K562 (cell line): ENCODE data around the gene COQ8B. TPM values are rescaled to one million over a fixed set of nuclear protein-coding genes. Genes with fewer than 3 reads are reported as not detected.

ENCODE experiments used
- ATAC-seq: fragments of 200-7000 bp; cut with Tn5 transposase; 3 replicates; pipeline ENCODE4 v1.9.1; 2020; ENCODE audit warnings: moderate library complexity
- BruUV-seq: library from RNA; stranded (reverse); fragments of 400-500 nt; replicated peaks from 2 replicates; lab custom pipeline; 2021; lab: Mats Ljungman, UMichigan
- CTCF ChIA-PET: fragments of 300-600 bp; formaldehyde crosslinking; extraction: SDS; loops from one replicate; lab custom pipeline; 2021; ENCODE audit warnings: low intra/inter-chr PET ratio; lab: Yijun Ruan, JAX
- POLR2A ChIA-PET: fragments of 300-600, 350-650 bp; sonication (Branson Sonifier 250); formaldehyde crosslinking; extraction: SDS; loops from one replicate; lab custom pipeline; 2021; ENCODE audit warnings: antibody characterized with exemption, inconsistent platforms; lab: Yijun Ruan, JAX
- DNase-seq, 4 experiments: peaks; one replicate each; pipeline versions ENCODE4 v3.0.0 to v3.0.0-alpha.2; 2011 to 2018; ENCODE audit warnings: low spot score in 3 of 4, mixed read lengths in 3 of 4; ENCODE audit errors: extremely low read depth in 1 of 4
- FAIRE-seq: peaks from 2 replicates; lab custom pipeline; 2011; peaks lifted over from hg19 to GRCh38; lab: Jason Lieb, UNC
- H2AFZ ChIP-seq: 2 replicates; pipeline ENCODE4 v1.6.0; 2011; ENCODE audit warnings: low read depth, low read length, control low read depth, inconsistent platforms
- H3K27ac ChIP-seq: fragments of 200-600 bp; 3 replicates; pipeline ENCODE4 v1.8.0; 2011; ENCODE audit warnings: low read depth, mild to moderate bottlenecking, control low read depth, inconsistent platforms, low read length, moderate library complexity, mixed read lengths; ENCODE audit errors: extremely low read depth
- H3K27me3 ChIP-seq, 2 experiments: fragments of 300-600 bp in 1 of 2; 2 replicates in 1 of 2; 3 replicates in 1 of 2; pipeline versions ENCODE4 v1.6.0 to v1.8.0; 2011; ENCODE audit warnings: inconsistent platforms in 2 of 2, low read length in 2 of 2, mild to moderate bottlenecking in 1 of 2, mixed read lengths in 1 of 2, moderate library complexity in 1 of 2; ENCODE audit not compliant: control insufficient read depth in 2 of 2, insufficient read depth in 2 of 2
- H3K36me3 ChIP-seq: fragments of 300-600 bp; 3 replicates; pipeline ENCODE4 v1.8.0; 2011; ENCODE audit warnings: mild to moderate bottlenecking, low read length, inconsistent platforms; ENCODE audit not compliant: control insufficient read depth, insufficient read depth
- H3K4me1 ChIP-seq, 2 experiments: fragments of 200-600 bp in 1 of 2; replicated peaks in 1 of 2; 2 replicates in 1 of 2; 3 replicates in 1 of 2; pipeline versions ENCODE4 v1.5.1 to v1.8.0; 2011; ENCODE audit warnings: inconsistent platforms in 2 of 2, low read length in 2 of 2, mild to moderate bottlenecking in 1 of 2, mixed read lengths in 1 of 2, moderate library complexity in 1 of 2; ENCODE audit not compliant: control insufficient read depth in 2 of 2, insufficient read depth in 2 of 2
- H3K4me2 ChIP-seq: 2 replicates; pipeline ENCODE4 v1.6.1; 2011; ENCODE audit warnings: low read length, control low read depth, inconsistent platforms, mixed read lengths; ENCODE audit not compliant: insufficient read depth
- H3K4me3 ChIP-seq: fragments of 200-600 bp; sonication (generic), shearing (Covaris generic); 2 replicates; pipeline ENCODE4 v1.5.1; 2016; ENCODE audit warnings: control low read depth, inconsistent platforms
- H3K79me2 ChIP-seq: fragments of 200-600 bp; 3 replicates; pipeline ENCODE4 v1.8.0; 2011; ENCODE audit warnings: low read length, inconsistent platforms; ENCODE audit not compliant: control insufficient read depth, insufficient read depth
- H3K9ac ChIP-seq, 2 experiments: 2 replicates each; pipeline versions ENCODE4 v1.6.0 to v1.6.1; 2011; ENCODE audit warnings: low read depth in 2 of 2, low read length in 2 of 2, control low read depth in 1 of 2, inconsistent platforms in 1 of 2, mild to moderate bottlenecking in 1 of 2, mixed read lengths in 1 of 2; ENCODE audit not compliant: insufficient read depth in 1 of 2
- H3K9me1 ChIP-seq: one replicate; pipeline ENCODE4 v1.6.0; 2011; ENCODE audit warnings: inconsistent platforms, mild to moderate bottlenecking, low read length, moderate library complexity; ENCODE audit not compliant: control insufficient read depth, insufficient read depth
- H3K9me3 ChIP-seq: replicated peaks from 2 replicates; pipeline ENCODE4 v1.5.1; 2011; ENCODE audit warnings: low read depth, low read length, inconsistent platforms; ENCODE audit not compliant: control insufficient read depth, insufficient read depth
- H4K20me1 ChIP-seq: replicated peaks from 2 replicates; pipeline ENCODE4 v1.6.1; 2011; ENCODE audit warnings: low read length, inconsistent platforms, mixed read lengths; ENCODE audit not compliant: control insufficient read depth, insufficient read depth
- ADNP ChIP-seq: fragments of 200-800 bp; sonication (Bioruptor generic); IDR thresholded peaks from 2 replicates; pipeline ENCODE4 v1.6.1; 2016; ENCODE audit warnings: missing genetic modification characterization, missing compliant biosample characterization
- AFF4 ChIP-seq: sonication (generic); formaldehyde crosslinking; IDR thresholded peaks from 2 replicates; pipeline ENCODE4 v1.8.0; 2023; ENCODE audit warnings: mild to moderate bottlenecking, missing genetic modification reagents
- CBX8 ChIP-seq: fragments of 200-600 bp; sonication (generic); IDR thresholded peaks from 2 replicates; pipeline ENCODE4 v1.6.1; 2012; ENCODE audit warnings: borderline replicate concordance, mixed run types, low read depth, mild to moderate bottlenecking, moderate library complexity, mixed read lengths, low read length, control low read depth, inconsistent platforms; ENCODE audit not compliant: poor library complexity, severe bottlenecking; ENCODE audit errors: extremely low read depth
- MAFF ChIP-seq: IDR thresholded peaks from 2 replicates; pipeline ENCODE4 v1.6.1; 2012; ENCODE audit warnings: low read length, improper control_type of control experiment
- NBN ChIP-seq: fragments of 450-650 bp; IDR thresholded peaks from 2 replicates; pipeline ENCODE4 v1.6.1; 2016; ENCODE audit warnings: low read depth, mild to moderate bottlenecking
- NONO ChIP-seq, 2 experiments: fragments of 200-400 bp in 1 of 2; fragments of 450-650 bp in 1 of 2; formaldehyde crosslinking in 1 of 2; IDR thresholded peaks; 2 replicates each; pipeline ENCODE4 v1.6.1; 2017; ENCODE audit warnings: low read depth in 2 of 2, mild to moderate bottlenecking in 2 of 2, moderate library complexity in 2 of 2, low read length in 1 of 2
- SMAD4 ChIP-seq: fragments of 250-450 bp; sonication (Bioruptor Pico); conservative IDR thresholded peaks from 2 replicates; pipeline ENCODE4 v1.8.0; 2021; ENCODE audit warnings: inconsistent platforms, mild to moderate bottlenecking, moderate library complexity
- SOX6 ChIP-seq: fragments of 450-650 bp; IDR thresholded peaks from 2 replicates; pipeline ENCODE4 v1.6.1; 2014; ENCODE audit warnings: mild to moderate bottlenecking
- STAT5B ChIP-seq: fragments of 250-450 bp; sonication (Bioruptor Pico); IDR thresholded peaks from 2 replicates; pipeline ENCODE4 v1.8.0; 2021; ENCODE audit warnings: mild to moderate bottlenecking, inconsistent platforms
- TCF7L2 ChIP-seq: fragments of 150-350 bp; IDR thresholded peaks from 2 replicates; pipeline ENCODE4 v1.6.1; 2016; ENCODE audit warnings: low read depth, mild to moderate bottlenecking, low read length, moderate library complexity
- ZFP36 ChIP-seq: fragments of 150-350 bp; IDR thresholded peaks from 2 replicates; pipeline ENCODE4 v1.6.1; 2018; ENCODE audit warnings: low read length, low read depth; ENCODE audit not compliant: partially characterized antibody
- ZNF140 ChIP-seq: fragments of 250-450 bp; sonication (Bioruptor Pico); IDR thresholded peaks from 2 replicates; pipeline ENCODE4 v1.8.0; 2021; ENCODE audit warnings: moderate library complexity, mild to moderate bottlenecking, inconsistent platforms
- ZNF561 ChIP-seq: fragments of 450-650 bp; formaldehyde crosslinking; conservative IDR thresholded peaks from 2 replicates; pipeline ENCODE4 v1.4.0; 2020; ENCODE audit warnings: mild to moderate bottlenecking, moderate library complexity
- WGBS: fragments of 100-300 bp; shearing (Covaris generic); methylation state at CpG from one replicate; pipeline ENCODE4 v1.1.6; 2016; ENCODE audit warnings: low coverage, mixed read lengths; ENCODE audit not compliant: insufficient coverage; ENCODE audit errors: missing lambda C conversion rate; 5-methylcytosine and 5-hydroxymethylcytosine counted together
- in situ Hi-C: fragments of 300-500 bp; cut with MboI; formaldehyde crosslinking; loops from 4 replicates; pipeline ENCODE4 v1.15.0; 2018; ENCODE audit warnings: inconsistent platforms, mixed read lengths
- intact Hi-C: fragments of 100-400 bp; cut with micrococcal nuclease; formaldehyde crosslinking; loops from 2 replicates; pipeline ENCODE4 v1.14.2; 2022
- polyA plus RNA-seq, 8 experiments: library from polyadenylated mRNA; depleted of rRNA in 4 of 8; stranded (reverse) in 5 of 8; unstranded in 3 of 8; fragments of >200 nt; fragmentation: Nextera tagmentation in 2 of 8; fragmentation: Illumina TruSeq in 1 of 8; extraction: Ambion mirVana in 2 of 8; extraction: Trizol in 1 of 8; gene quantifications; 2 replicates each; pipeline versions ENCODE4 v1.2.1 to v1.2.3, GENCODE V29; 2011 to 2014; ENCODE audit warnings: inconsistent platforms in 1 of 8, missing spikeins in 1 of 8
- total RNA-seq, 7 experiments: library from RNA; depleted of rRNA in 6 of 7; stranded (reverse); fragments of >200 nt in 6 of 7; fragmentation: Illumina TruSeq in 2 of 7; extraction: Trizol in 2 of 7; gene quantifications; 2 replicates each; pipeline versions ENCODE4 v1.2.1 to v1.2.3, GENCODE V29; 2011 to 2021; ENCODE audit warnings: low replicate concordance in 1 of 7
- TF ChIP-seq, protein P1 (sequence below): fragments of 250-450 bp; sonication (Bioruptor Pico); IDR thresholded peaks from 2 replicates; pipeline ENCODE4 v1.9.0; 2021; ENCODE audit warnings: mild to moderate bottlenecking, inconsistent platforms

The COQ8B gene
- total and polyA plus RNA-seq, 9 of the 15 experiments (the other 6 are each of a cell fraction or from before 2014, with no cell fraction given): 0.41 to 32.3 (median 12.9) TPM

DNA sequence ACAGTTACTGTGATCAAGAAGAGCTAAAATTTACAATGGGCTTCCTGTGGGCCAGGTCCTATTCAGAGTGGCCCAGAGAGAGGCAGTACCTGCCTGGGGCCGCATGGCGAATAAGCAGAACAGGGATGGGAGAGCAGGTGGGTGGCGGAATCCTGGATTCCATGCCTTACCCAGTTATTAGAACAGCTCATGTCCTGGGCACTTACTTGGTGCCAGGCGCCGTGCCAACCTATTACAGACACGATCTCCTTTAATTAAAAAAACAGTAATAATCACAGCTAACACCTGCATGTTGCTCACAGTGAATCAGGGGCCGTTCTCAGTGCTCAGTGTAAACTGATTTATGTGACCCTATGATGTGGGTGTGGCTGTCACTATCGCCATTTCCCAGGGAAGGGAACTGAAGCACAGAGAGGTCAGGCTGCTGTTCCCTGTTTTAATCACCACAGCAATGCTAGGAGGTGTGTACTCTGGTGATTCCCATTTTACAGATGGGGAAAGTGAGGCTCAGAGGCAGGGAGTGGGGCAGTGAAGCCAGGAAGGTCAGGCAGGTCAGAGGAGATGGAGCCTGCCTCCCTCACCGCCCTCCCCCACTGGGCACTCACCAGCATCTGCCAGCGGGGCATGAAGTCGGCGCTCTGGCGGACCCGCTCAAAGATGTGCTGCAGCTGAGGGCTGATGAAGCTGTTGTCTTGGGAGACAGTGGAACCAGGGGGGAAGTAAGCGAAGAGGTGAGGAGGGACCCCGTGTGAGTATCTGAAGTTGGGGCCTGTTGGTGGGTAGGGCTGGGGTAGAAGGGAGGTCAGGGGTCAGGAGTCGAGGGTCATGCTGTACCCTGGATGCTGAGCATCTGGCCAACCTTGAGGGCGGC is 12.0 kb downstream of the COQ8B start:
- ChIA-PET CTCF (no interaction called here), POLR2A (interaction anchor here (1.3 to 1.4 kb wide), 2 partner anchors 45 to 101 kb away, joined by 3 read pairs; no protein-coding TSS in a partner anchor)
- FAIRE-seq: no peak
- Histone ChIP-seq H3K9me3 (no peaks in the 10 kb centered on the region), H2AFZ (no peak overlapping the region), H3K4me3 (no peak overlapping the region), H3K79me2 (no peaks in the 10 kb centered on the region), H4K20me1 (no peaks in the 10 kb centered on the region), H3K27ac (no peak overlapping the region), H3K9me1 (no peaks in the 10 kb centered on the region), H3K4me2 (no peak overlapping the region), H3K27me3 (no peaks in the 10 kb centered on the region), H3K4me1 (peaks cover 12 to 27% of the 10 kb centered on the region in 2 experiments; a peak in 4 of 5 replicates), H3K9ac (peak overlapping the region in 1 of 2 experiments; percentile 4; a peak in 2 of 4 replicates), H3K36me3 (peaks cover 52% of the 10 kb centered on the region)
- intact Hi-C loops (no loop called here), in situ Hi-C loops (no loop called here)
- WGBS: 90% methylated on average over 18 of the region's 18 CpGs
- ATAC-seq: peak; percentile 30; the same call in 1 of the 3 replicates
- no TSS peak for BruUV-seq
- DNase-seq: peak in 1 of 4 experiments; percentile 30
- no peak for TF ChIP-seq SMAD4 (CRISPR knock-in tag)
- no peak for TF ChIP-seq NBN
- peak; percentile 51 for TF ChIP-seq ZFP36
- no peak for TF ChIP-seq NONO (IDR thresholded peaks at IDR 0.05; ENCODE audit: low read depth in 2 of 2, low read length in 1 of 2)
- TF ChIP-seq AFF4 (CRISPR knock-in tag): no peak
- TF ChIP-seq MAFF: no peak
- TF ChIP-seq, protein P1, sequence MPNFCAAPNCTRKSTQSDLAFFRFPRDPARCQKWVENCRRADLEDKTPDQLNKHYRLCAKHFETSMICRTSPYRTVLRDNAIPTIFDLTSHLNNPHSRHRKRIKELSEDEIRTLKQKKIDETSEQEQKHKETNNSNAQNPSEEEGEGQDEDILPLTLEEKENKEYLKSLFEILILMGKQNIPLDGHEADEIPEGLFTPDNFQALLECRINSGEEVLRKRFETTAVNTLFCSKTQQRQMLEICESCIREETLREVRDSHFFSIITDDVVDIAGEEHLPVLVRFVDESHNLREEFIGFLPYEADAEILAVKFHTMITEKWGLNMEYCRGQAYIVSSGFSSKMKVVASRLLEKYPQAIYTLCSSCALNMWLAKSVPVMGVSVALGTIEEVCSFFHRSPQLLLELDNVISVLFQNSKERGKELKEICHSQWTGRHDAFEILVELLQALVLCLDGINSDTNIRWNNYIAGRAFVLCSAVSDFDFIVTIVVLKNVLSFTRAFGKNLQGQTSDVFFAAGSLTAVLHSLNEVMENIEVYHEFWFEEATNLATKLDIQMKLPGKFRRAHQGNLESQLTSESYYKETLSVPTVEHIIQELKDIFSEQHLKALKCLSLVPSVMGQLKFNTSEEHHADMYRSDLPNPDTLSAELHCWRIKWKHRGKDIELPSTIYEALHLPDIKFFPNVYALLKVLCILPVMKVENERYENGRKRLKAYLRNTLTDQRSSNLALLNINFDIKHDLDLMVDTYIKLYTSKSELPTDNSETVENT: no peak
- TF ChIP-seq STAT5B (CRISPR knock-in tag): no peak
- peak; percentile 63 for TF ChIP-seq ADNP (tag)
- no peak for TF ChIP-seq ZNF140 (CRISPR knock-in tag)
- TF ChIP-seq ZNF561: no peak
- TF ChIP-seq TCF7L2: no peak
- no peak for TF ChIP-seq SOX6
- TF ChIP-seq CBX8: no peak
